ENCODE measurements around the gene IFI44. TPM values are rescaled to one million over a fixed set of nuclear protein-coding genes. Genes with fewer than 3 reads are reported as not detected.

The IFI44 gene
- polyA plus RNA-seq, 1 donor (not counting 4 experiments of a cell fraction or from before 2014, with no cell fraction given): 97.0 TPM

DNA sequence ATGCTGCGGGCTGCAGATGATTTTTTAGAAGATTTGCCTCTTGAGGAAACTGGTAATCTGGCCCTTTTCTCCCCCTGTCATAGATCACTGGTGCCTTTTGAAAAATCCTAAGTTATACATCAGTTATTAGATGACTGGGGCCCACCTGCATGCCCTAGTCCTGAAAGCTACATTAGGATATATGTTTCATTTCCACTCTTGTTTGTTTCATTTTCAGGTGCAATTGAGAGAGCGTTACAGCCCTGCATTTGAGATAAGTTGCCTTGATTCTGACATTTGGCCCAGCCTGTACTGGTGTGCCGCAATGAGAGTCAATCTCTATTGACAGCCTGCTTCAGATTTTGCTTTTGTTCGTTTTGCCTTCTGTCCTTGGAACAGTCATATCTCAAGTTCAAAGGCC lies 8.1 kb upstream of the IFI44 start:
- Histone ChIP-seq H3K27ac (ENCODE audit: control insufficient read depth, insufficient read depth, low read length) (no peak overlapping the region), H3K9ac (ENCODE audit: control insufficient read depth, extremely low read depth, insufficient read depth, low read length) (no peak overlapping the region), H3K9me1 (ENCODE audit: control insufficient read depth, extremely low read depth, insufficient read depth, low read length) (no peaks in the 10 kb centered on the region), H3K4me3 (ENCODE audit: control insufficient read depth in 2 of 3, extremely low read depth in 1 of 3, insufficient read depth in 2 of 3, low read depth in 1 of 3, low read length in 3 of 3) (no peak overlapping the region), H3K4me2 (ENCODE audit: control insufficient read depth, extremely low read depth, insufficient read depth, low read depth, low read length) (no peak overlapping the region), H3K9me3 (ENCODE audit: control insufficient read depth, low read depth, low read length) (no peaks in the 10 kb centered on the region), H3K79me2 (ENCODE audit: control insufficient read depth, insufficient read depth, low read length) (no peaks in the 10 kb centered on the region), H3K4me1 (ENCODE audit: control insufficient read depth, extremely low read depth, insufficient read depth, low read length) (no peaks in the 10 kb centered on the region), H4K20me1 (ENCODE audit: control insufficient read depth, extremely low read depth, insufficient read depth, low read length) (no peaks in the 10 kb centered on the region), H3K36me3 (ENCODE audit: control insufficient read depth in 2 of 2, extremely low read depth in 1 of 2, insufficient read depth in 2 of 2, low read length in 2 of 2) (peaks cover 0 to 2% of the 10 kb centered on the region in 2 experiments), H3K27me3 (ENCODE audit: control insufficient read depth, extremely low read depth, insufficient read depth, low read length) (no peaks in the 10 kb centered on the region), H2AFZ (ENCODE audit: control insufficient read depth, low read length) (no peak overlapping the region)
- DNase-seq (ENCODE audit: low read depth, low spot score): no peak
- dilution Hi-C loops (cut with MboI; ENCODE audit: extremely low pct_ligation_motif_present, low sequenced_read_pairs): no loop called here
- FAIRE-seq: no peak
- TF ChIP-seq EZH2 (IDR thresholded peaks at IDR 0.05; ENCODE audit: low read length): no peak
- TF ChIP-seq, protein P1, sequence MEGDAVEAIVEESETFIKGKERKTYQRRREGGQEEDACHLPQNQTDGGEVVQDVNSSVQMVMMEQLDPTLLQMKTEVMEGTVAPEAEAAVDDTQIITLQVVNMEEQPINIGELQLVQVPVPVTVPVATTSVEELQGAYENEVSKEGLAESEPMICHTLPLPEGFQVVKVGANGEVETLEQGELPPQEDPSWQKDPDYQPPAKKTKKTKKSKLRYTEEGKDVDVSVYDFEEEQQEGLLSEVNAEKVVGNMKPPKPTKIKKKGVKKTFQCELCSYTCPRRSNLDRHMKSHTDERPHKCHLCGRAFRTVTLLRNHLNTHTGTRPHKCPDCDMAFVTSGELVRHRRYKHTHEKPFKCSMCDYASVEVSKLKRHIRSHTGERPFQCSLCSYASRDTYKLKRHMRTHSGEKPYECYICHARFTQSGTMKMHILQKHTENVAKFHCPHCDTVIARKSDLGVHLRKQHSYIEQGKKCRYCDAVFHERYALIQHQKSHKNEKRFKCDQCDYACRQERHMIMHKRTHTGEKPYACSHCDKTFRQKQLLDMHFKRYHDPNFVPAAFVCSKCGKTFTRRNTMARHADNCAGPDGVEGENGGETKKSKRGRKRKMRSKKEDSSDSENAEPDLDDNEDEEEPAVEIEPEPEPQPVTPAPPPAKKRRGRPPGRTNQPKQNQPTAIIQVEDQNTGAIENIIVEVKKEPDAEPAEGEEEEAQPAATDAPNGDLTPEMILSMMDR (optimal IDR thresholded peaks at IDR 0.05 in 1 of 3, IDR thresholded peaks at IDR 0.05 in 1 of 3, conservative IDR thresholded peaks at IDR 0.05 in 1 of 3; ENCODE audit: extremely low read depth in 1 of 3, insufficient read depth in 2 of 3, low read length in 3 of 3): no peak

DNA sequence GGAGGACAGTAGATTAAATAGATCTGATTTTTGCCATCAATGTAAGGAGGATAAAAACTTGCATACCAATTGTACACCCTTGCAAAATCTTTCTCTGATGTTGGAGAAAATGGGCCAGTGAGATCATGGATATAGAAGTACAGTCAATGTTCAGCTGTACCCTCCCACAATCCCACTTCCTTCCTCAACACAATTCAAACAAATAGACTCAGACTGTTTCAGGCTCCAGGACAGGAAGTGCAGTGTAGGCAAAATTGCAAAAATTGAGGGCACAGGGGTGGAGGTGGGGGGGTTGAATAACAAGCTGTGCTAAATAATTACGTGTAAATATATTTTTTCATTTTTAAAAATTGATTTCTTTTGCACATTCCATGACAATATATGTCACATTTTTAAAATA lies 3.9 kb upstream of the IFI44 start:
- H3K4me1 ChIP-seq (ENCODE audit: control insufficient read depth, extremely low read depth, insufficient read depth, low read length): no peaks in the 10 kb centered on the region
- no peak overlapping the region for H2AFZ ChIP-seq (ENCODE audit: control insufficient read depth, low read length)
- H3K9ac ChIP-seq (ENCODE audit: control insufficient read depth, extremely low read depth, insufficient read depth, low read length): no peak overlapping the region
- no peaks in the 10 kb centered on the region for H3K27me3 ChIP-seq (ENCODE audit: control insufficient read depth, extremely low read depth, insufficient read depth, low read length)
- dilution Hi-C loops (cut with MboI; ENCODE audit: extremely low pct_ligation_motif_present, low sequenced_read_pairs): no loop called here
- TF ChIP-seq, protein P1 (optimal IDR thresholded peaks at IDR 0.05 in 1 of 3, IDR thresholded peaks at IDR 0.05 in 1 of 3, conservative IDR thresholded peaks at IDR 0.05 in 1 of 3; ENCODE audit: extremely low read depth in 1 of 3, insufficient read depth in 2 of 3, low read length in 3 of 3): no peak
- no peak for TF ChIP-seq EZH2 (IDR thresholded peaks at IDR 0.05; ENCODE audit: low read length)
- H4K20me1 ChIP-seq (ENCODE audit: control insufficient read depth, extremely low read depth, insufficient read depth, low read length): no peaks in the 10 kb centered on the region
- H3K36me3 ChIP-seq (ENCODE audit: control insufficient read depth in 2 of 2, extremely low read depth in 1 of 2, insufficient read depth in 2 of 2, low read length in 2 of 2): peaks cover 0 to 2% of the 10 kb centered on the region in 2 experiments
- H3K27ac ChIP-seq (ENCODE audit: control insufficient read depth, insufficient read depth, low read length): no peak overlapping the region
- no peak for FAIRE-seq
- H3K4me2 ChIP-seq (ENCODE audit: control insufficient read depth, extremely low read depth, insufficient read depth, low read depth, low read length): no peak overlapping the region
- H3K9me1 ChIP-seq (ENCODE audit: control insufficient read depth, extremely low read depth, insufficient read depth, low read length): no peaks in the 10 kb centered on the region
- H3K79me2 ChIP-seq (ENCODE audit: control insufficient read depth, insufficient read depth, low read length): no peaks in the 10 kb centered on the region
- H3K4me3 ChIP-seq (ENCODE audit: control insufficient read depth in 2 of 3, extremely low read depth in 1 of 3, insufficient read depth in 2 of 3, low read depth in 1 of 3, low read length in 3 of 3): no peak overlapping the region
- no peak for DNase-seq (ENCODE audit: low read depth, low spot score)
- H3K9me3 ChIP-seq (ENCODE audit: control insufficient read depth, low read depth, low read length): no peaks in the 10 kb centered on the region

Measured in keratinocyte (primary cell).